ENCODE measurements around the gene RASAL2.
"Not testable (repeated sequence)": the region's sequence is repeated elsewhere in the genome, so short reads cannot be mapped to it uniquely, and the experiment has no call there.

The RASAL2 gene

GRCh38 chr1:178109348-178110143, 15.6 kb downstream of the RASAL2 start:
- in situ Hi-C loops (cut with MboI; ENCODE audit: low sequenced_read_pairs): no loop called here

GRCh38 chr1:178115260-178115659, 21.4 kb downstream of the RASAL2 start:
- in situ Hi-C loops (cut with MboI; ENCODE audit: low sequenced_read_pairs): no loop called here

- in situ Hi-C loops (cut with MboI; ENCODE audit: low sequenced_read_pairs): no loop called here
Observed at GRCh38 chr1:178118524-178118923, 24.6 kb downstream of the RASAL2 start.

GRCh38 chr1:178119628-178120027, 25.7 kb downstream of the RASAL2 start:
- in situ Hi-C loops (cut with MboI; ENCODE audit: low sequenced_read_pairs): no loop called here

- in situ Hi-C loops (cut with MboI; ENCODE audit: low sequenced_read_pairs): no loop called here
Observed at GRCh38 chr1:178120088-178120487, 26.2 kb downstream of the RASAL2 start.

GRCh38 chr1:178120520-178121052, 26.7 kb downstream of the RASAL2 start:
- in situ Hi-C loops (cut with MboI; ENCODE audit: low sequenced_read_pairs): not testable (repeated sequence)

- in situ Hi-C loops (cut with MboI; ENCODE audit: low sequenced_read_pairs): no loop called here
Observed at GRCh38 chr1:178121883-178122282, 28.0 kb downstream of the RASAL2 start.

GRCh38 chr1:178122283-178122682, 28.4 kb downstream of the RASAL2 start:
- in situ Hi-C loops (cut with MboI; ENCODE audit: low sequenced_read_pairs): no loop called here

GRCh38 chr1:178124115-178124514, 30.2 kb downstream of the RASAL2 start:
- in situ Hi-C loops (cut with MboI; ENCODE audit: low sequenced_read_pairs): no loop called here

GRCh38 chr1:178126261-178126660, 32.4 kb downstream of the RASAL2 start:
- in situ Hi-C loops (cut with MboI; ENCODE audit: low sequenced_read_pairs): no loop called here

- in situ Hi-C loops (cut with MboI; ENCODE audit: low sequenced_read_pairs): no loop called here
Observed at GRCh38 chr1:178126741-178127185, 32.9 kb downstream of the RASAL2 start.

GRCh38 chr1:178127482-178128191, 33.7 kb downstream of the RASAL2 start:
- in situ Hi-C loops (cut with MboI; ENCODE audit: low sequenced_read_pairs): no loop called here

- in situ Hi-C loops (cut with MboI; ENCODE audit: low sequenced_read_pairs): no loop called here
Observed at GRCh38 chr1:178133239-178133989, 39.5 kb downstream of the RASAL2 start.

- in situ Hi-C loops (cut with MboI; ENCODE audit: low sequenced_read_pairs): no loop called here
Observed at GRCh38 chr1:178134061-178134460, 40.2 kb downstream of the RASAL2 start.

GRCh38 chr1:178137238-178137637, 43.3 kb downstream of the RASAL2 start:
- in situ Hi-C loops (cut with MboI; ENCODE audit: low sequenced_read_pairs): no loop called here

- in situ Hi-C loops (cut with MboI; ENCODE audit: low sequenced_read_pairs): no loop called here
Observed at GRCh38 chr1:178142806-178143205, 48.9 kb downstream of the RASAL2 start.

- in situ Hi-C loops (cut with MboI; ENCODE audit: low sequenced_read_pairs): no loop called here
Observed at GRCh38 chr1:178143730-178144690, 50.1 kb downstream of the RASAL2 start.

- in situ Hi-C loops (cut with MboI; ENCODE audit: low sequenced_read_pairs): no loop called here
Observed at GRCh38 chr1:178145605-178146004, 51.7 kb downstream of the RASAL2 start.

- in situ Hi-C loops (cut with MboI; ENCODE audit: low sequenced_read_pairs): no loop called here
Observed at GRCh38 chr1:178146436-178146835, 52.5 kb downstream of the RASAL2 start.

GRCh38 chr1:178150610-178151009, 56.7 kb downstream of the RASAL2 start:
- in situ Hi-C loops (cut with MboI; ENCODE audit: low sequenced_read_pairs): no loop called here

All from HL-60/S4 (cell line).